HepG2 (cell line): Measurements from ENCODE around the gene CDCA5.

Experiments used
- CENPBD1 ChIP-seq: sonication (generic); formaldehyde crosslinking; IDR thresholded peaks from 2 replicates; pipeline ENCODE4 v1.8.0; 2022; ENCODE audit warnings: missing genetic modification reagents, low read depth, mild to moderate bottlenecking, borderline replicate concordance
- GLI4 ChIP-seq: sonication (generic); formaldehyde crosslinking; IDR thresholded peaks from 2 replicates; pipeline ENCODE4 v1.5.1; 2020; ENCODE audit warnings: missing genetic modification reagents, mild to moderate bottlenecking, moderate library complexity, borderline replicate concordance
- PHF8 ChIP-seq: sonication (generic); formaldehyde crosslinking; IDR thresholded peaks from 2 replicates; pipeline ENCODE4 v1.5.0; 2020; ENCODE audit warnings: missing genetic modification reagents
- RBFOX2 ChIP-seq: fragments of 200-400 bp; formaldehyde crosslinking; IDR thresholded peaks from 2 replicates; pipeline ENCODE4 v1.6.1; 2017; ENCODE audit warnings: low read depth, mild to moderate bottlenecking, low read length

- TF ChIP-seq RBFOX2 (no peak), CENPBD1 (CRISPR knock-in tag) (no peak), PHF8 (no peak), GLI4 (CRISPR knock-in tag) (no peak)
Measured at GRCh38 chr11:65045728-65046127, 38.1 kb downstream of the CDCA5 start.
